B cell (primary cell): ENCODE results near the gene GLT1D1. TPM values are rescaled to one million over a fixed set of nuclear protein-coding genes. Genes with fewer than 3 reads are reported as not detected.

Experiments
- ATAC-seq: fragments of 200-7000 bp; cut with Tn5 transposase; one replicate; pipeline ENCODE4 v1.10.0; 2021; ENCODE audit warnings: low read depth, mild to moderate bottlenecking, moderate number of reproducible peaks, moderate library complexity
- CTCF ChIA-PET: fragments of 350-600 bp; sonication (Branson Sonifier 250); formaldehyde crosslinking; loops from one replicate; lab custom pipeline; 2021; ENCODE audit warnings: antibody characterized with exemption, inconsistent platforms; lab: Charles Lee
- POLR2A ChIA-PET: fragments of 350-600 bp; sonication (Branson Sonifier 250); formaldehyde crosslinking; loops from one replicate; lab custom pipeline; 2021; ENCODE audit warnings: antibody characterized with exemption; lab: Charles Lee
- DNase-seq: peaks from one replicate; pipeline ENCODE4 v3.0.0; 2013
- H2AFZ ChIP-seq: 2 replicates; pipeline ENCODE4 v1.6.1; 2012; ENCODE audit warnings: mild to moderate bottlenecking, low read depth, low read length; ENCODE audit not compliant: insufficient read depth, poor library complexity, severe bottlenecking
- H3K27ac ChIP-seq, 2 donors: 1 replicate in 1 of 2; 2 replicates in 1 of 2; pipeline ENCODE4 v1.5.1; 2012 to 2013; ENCODE audit warnings: low read length in 2 of 2, mild to moderate bottlenecking in 2 of 2, moderate library complexity in 1 of 2
- H3K27me3 ChIP-seq, 4 experiments: fragments of 200-600 bp in 1 of 4; sonication (generic) in 1 of 4; replicated peaks in 1 of 4; 1 replicate in 2 of 4; 2 replicates in 2 of 4; pipeline versions ENCODE4 v1.6.1 to v1.7.0; 2013 to 2016; ENCODE audit warnings: low read length in 3 of 4, mild to moderate bottlenecking in 2 of 4, mixed read lengths in 1 of 4, moderate library complexity in 1 of 4; ENCODE audit not compliant: insufficient read depth in 4 of 4, control insufficient read depth in 3 of 4; ENCODE audit errors: control extremely low read depth in 1 of 4
- H3K36me3 ChIP-seq, 2 experiments: replicated peaks in 1 of 2; 1 replicate in 1 of 2; 2 replicates in 1 of 2; pipeline versions ENCODE4 v1.6.1 to v1.7.1; 2013; ENCODE audit warnings: low read length in 1 of 2; ENCODE audit not compliant: insufficient read depth in 2 of 2, control insufficient read depth in 1 of 2; ENCODE audit errors: control extremely low read depth in 1 of 2, extremely low read depth in 1 of 2
- H3K4me1 ChIP-seq, 2 donors: fragments of 200-600 bp in 1 of 2; sonication (generic) in 1 of 2; 1 replicate in 1 of 2; 2 replicates in 1 of 2; pipeline versions ENCODE4 v1.5.1 to v1.6.1; 2013 to 2017; ENCODE audit warnings: low read length in 2 of 2; ENCODE audit not compliant: control insufficient read depth in 2 of 2, insufficient read depth in 2 of 2
- H3K4me2 ChIP-seq: replicated peaks from 2 replicates; pipeline ENCODE3; 2012; ENCODE audit warnings: mild to moderate bottlenecking, low read depth, low read length; ENCODE audit not compliant: poor library complexity, severe bottlenecking
- H3K4me3 ChIP-seq, 5 experiments: fragments of 200-600 bp in 1 of 5; sonication (generic) in 1 of 5; 1 replicate in 3 of 5; 2 replicates in 2 of 5; pipeline versions ENCODE4 v1.5.1 to v1.7.0; 2011 to 2016; ENCODE audit warnings: low read length in 4 of 5, mild to moderate bottlenecking in 4 of 5, low read depth in 2 of 5, control low read depth in 1 of 5, moderate library complexity in 1 of 5; ENCODE audit not compliant: insufficient read depth in 1 of 5; ENCODE audit errors: control extremely low read depth in 1 of 5, extremely low read depth in 1 of 5
- H3K79me2 ChIP-seq: fragments of 200-600 bp; sonication (generic); one replicate; pipeline ENCODE4 v1.6.0; 2016; ENCODE audit warnings: low read length; ENCODE audit not compliant: control insufficient read depth, insufficient read depth
- H3K9ac ChIP-seq: fragments of 200-600 bp; sonication (generic); 2 replicates; pipeline ENCODE4 v1.6.1; 2017; ENCODE audit warnings: mild to moderate bottlenecking, low read length, moderate library complexity
- H3K9me3 ChIP-seq, 3 donors: one replicate each; pipeline versions ENCODE4 v1.6.1 to v1.7.1; 2013; ENCODE audit warnings: low read length in 2 of 3; ENCODE audit not compliant: control insufficient read depth in 2 of 3, insufficient read depth in 1 of 3; ENCODE audit errors: control extremely low read depth in 1 of 3
- H4K20me1 ChIP-seq: 2 replicates; pipeline ENCODE4 v1.6.0; 2012; ENCODE audit warnings: mild to moderate bottlenecking, low read length; ENCODE audit not compliant: insufficient read depth, control insufficient read depth, poor library complexity, severe bottlenecking
- H3K27ac Mint-ChIP-seq: one replicate; pipeline ENCODE4 v1.8.0; 2021; ENCODE audit warnings: mixed read lengths
- H3K27me3 Mint-ChIP-seq: one replicate; pipeline ENCODE4 v1.8.0; 2021; ENCODE audit warnings: mixed read lengths
- H3K4me1 Mint-ChIP-seq: one replicate; pipeline ENCODE4 v1.8.0; 2021; ENCODE audit warnings: mixed read lengths
- H3K4me3 Mint-ChIP-seq: one replicate; pipeline ENCODE4 v1.8.0; 2021; ENCODE audit warnings: mixed read lengths
- H3K9me3 Mint-ChIP-seq: one replicate; pipeline ENCODE4 v1.8.0; 2022; ENCODE audit warnings: mixed read lengths; ENCODE audit not compliant: insufficient read depth
- CTCF ChIP-seq: fragments of 200-600 bp; IDR thresholded peaks from one replicate; pipeline ENCODE4 v1.8.0; 2022; ENCODE audit warnings: antibody characterized with exemption, mild to moderate bottlenecking
- EZH2 ChIP-seq: IDR thresholded peaks from 2 replicates; pipeline ENCODE4 v1.6.1; 2012; ENCODE audit warnings: borderline replicate concordance, low read depth, mild to moderate bottlenecking, moderate library complexity, low read length; ENCODE audit not compliant: insufficient read depth, poor library complexity, severe bottlenecking
- WGBS: methylation state at CpG from one replicate; pipeline ENCODE4 v1.1.5; 2013; ENCODE audit warnings: missing lambda C conversion rate; ENCODE audit not compliant: insufficient coverage; 5-methylcytosine and 5-hydroxymethylcytosine counted together
- intact Hi-C: fragments of 100-400 bp; cut with micrococcal nuclease; formaldehyde crosslinking; loops from one replicate; pipeline ENCODE4 v1.10.0; 2022
- polyA plus RNA-seq: library from polyadenylated mRNA; depleted of rRNA; stranded (reverse); fragments of >200 nt; gene quantifications from 2 replicates; pipeline ENCODE4 v1.2.3, GENCODE V29; 2012
- total RNA-seq, 2 donors: library from RNA; stranded (reverse); fragments of 120-200 nt in 1 of 2; gene quantifications; 1 replicate in 1 of 2; 2 replicates in 1 of 2; pipeline versions ENCODE4 v1.2.3 to v1.2.4, GENCODE V29; 2013 to 2022

GLT1D1 gene
- total and polyA plus RNA-seq, 2 donors (not counting 1 experiment from before 2014, with no cell fraction given), result 0.22 to 0.49 TPM

- H3K4me1 Mint-ChIP-seq, result no peaks in the 10 kb centered on the region
- Histone ChIP-seq H2AFZ (no peak overlapping the region), H4K20me1 (no peaks in the 10 kb centered on the region), H3K4me3 (no peak overlapping the region), H3K27me3 (no peaks in the 10 kb centered on the region), H3K4me2 (no peak overlapping the region), H3K9me3 (no peaks in the 10 kb centered on the region), H3K9ac (no peak overlapping the region), H3K79me2 (no peaks in the 10 kb centered on the region), H3K4me1 (no peaks in the 10 kb centered on the region), H3K27ac (no peak overlapping the region), H3K36me3 (no peaks in the 10 kb centered on the region)
- no peak overlapping the region for H3K27ac Mint-ChIP-seq
- peaks cover 4% of the 10 kb centered on the region for H3K9me3 Mint-ChIP-seq
- ChIA-PET CTCF (no interaction called here), POLR2A (no interaction called here)
- ATAC-seq (no peak), DNase-seq (no peak)
- 90% methylated on average over 7 of the region's 15 CpGs for WGBS
- no peak for TF ChIP-seq CTCF
- TF ChIP-seq EZH2, result no peak
- intact Hi-C loops, result no loop called here
- H3K4me3 Mint-ChIP-seq, result no peak overlapping the region
- peaks cover 4% of the 10 kb centered on the region for H3K27me3 Mint-ChIP-seq
Measured at GRCh38 chr12:128940090-128940888, 87.0 kb downstream of the GLT1D1 start.

- Histone ChIP-seq H3K79me2 (no peaks in the 10 kb centered on the region), H3K27me3 (no peaks in the 10 kb centered on the region), H3K4me3 (no peak overlapping the region), H2AFZ (no peak overlapping the region), H3K9ac (no peak overlapping the region), H3K9me3 (no peaks in the 10 kb centered on the region), H3K4me2 (no peak overlapping the region), H3K4me1 (no peaks in the 10 kb centered on the region), H3K27ac (no peak overlapping the region), H3K36me3 (no peaks in the 10 kb centered on the region), H4K20me1 (no peaks in the 10 kb centered on the region)
- DNase-seq, result no peak
- Mint-ChIP-seq H3K27ac (no peak overlapping the region), H3K9me3 (peaks cover 4% of the 10 kb centered on the region), H3K27me3 (peaks cover 4% of the 10 kb centered on the region), H3K4me1 (no peaks in the 10 kb centered on the region), H3K4me3 (no peak overlapping the region)
- CTCF ChIA-PET, result no interaction called here
- intact Hi-C loops, result no loop called here
- POLR2A ChIA-PET, result no interaction called here
- WGBS, result 81% methylated on average over 4 of the region's 5 CpGs
- no peak for TF ChIP-seq EZH2
- no peak for TF ChIP-seq CTCF
- ATAC-seq, result no peak
Measured at GRCh38 chr12:128940974-128941373, 87.7 kb downstream of the GLT1D1 start.
